Jurkat, Clone E6-1 (cell line): ENCODE data around the gene TOB2. TPM values are rescaled to one million over a fixed set of nuclear protein-coding genes. Genes with fewer than 3 reads are reported as not detected.
A peak's percentile ranks its signal among the peaks of the same experiment; 100 is the strongest.

Experiments used
- DNase-seq: peaks from one replicate; pipeline ENCODE4 v3.0.0-alpha.2; 2011; ENCODE audit warnings: low read depth, low spot score
- H3K4me3 ChIP-seq: 2 replicates; pipeline ENCODE4 v1.5.1; 2011; ENCODE audit warnings: mild to moderate bottlenecking, low read length, control low read depth, moderate library complexity
- polyA plus RNA-seq: library from polyadenylated mRNA; unstranded; fragments of >200 nt; gene quantifications from one replicate; pipeline ENCODE4 v1.2.1, GENCODE V29; 2012; ENCODE audit warnings: missing spikeins; ENCODE audit not compliant: insufficient read length, insufficient read depth

The TOB2 gene
- 9.1 TPM for polyA plus RNA-seq

GRCh38 chr22:41446639-41447434 is at the start of gene TOB2:
TSS of gene TOB2 (minus strand) at chr22:41446801. CDS start at chr22:41437345, 9,456 bp downstream.
- H3K4me3 ChIP-seq: peak within 1 kb of the TSS; percentile 89
- DNase-seq: peak; percentile 95

GRCh38 chr22:41491374-41492100 is 44.9 kb upstream of the TOB2 start:
- H3K4me3 ChIP-seq: no peak overlapping the region
- no peak for DNase-seq

- no peak for DNase-seq
- no peak overlapping the region for H3K4me3 ChIP-seq
Observed at GRCh38 chr22:41488596-41489385, 42.2 kb upstream of the TOB2 start.

- DNase-seq: no peak
- H3K4me3 ChIP-seq: no peak overlapping the region
Observed at GRCh38 chr22:41488076-41488475, 41.5 kb upstream of the TOB2 start.

- H3K4me3 ChIP-seq: no peak overlapping the region
- no peak for DNase-seq
Observed at GRCh38 chr22:41487037-41487935, 40.7 kb upstream of the TOB2 start.

- no peak overlapping the region for H3K4me3 ChIP-seq
- DNase-seq: no peak
Observed at GRCh38 chr22:41485033-41485432, 38.4 kb upstream of the TOB2 start.

GRCh38 chr22:41482319-41482935 is 35.8 kb upstream of the TOB2 start:
- DNase-seq: no peak
- H3K4me3 ChIP-seq: no peak overlapping the region

- no peak overlapping the region for H3K4me3 ChIP-seq
- no peak for DNase-seq
Observed at GRCh38 chr22:41481925-41482318, 35.3 kb upstream of the TOB2 start.

- DNase-seq: no peak
- H3K4me3 ChIP-seq: no peak overlapping the region
Observed at GRCh38 chr22:41481131-41481830, 34.7 kb upstream of the TOB2 start.

- DNase-seq: no peak
- no peak overlapping the region for H3K4me3 ChIP-seq
Observed at GRCh38 chr22:41480397-41480735, 33.8 kb upstream of the TOB2 start.

- no peak for DNase-seq
- no peak overlapping the region for H3K4me3 ChIP-seq
Observed at GRCh38 chr22:41479671-41480396, 33.2 kb upstream of the TOB2 start.

GRCh38 chr22:41478891-41479521 is 32.4 kb upstream of the TOB2 start:
- H3K4me3 ChIP-seq: no peak overlapping the region
- no peak for DNase-seq

- no peak overlapping the region for H3K4me3 ChIP-seq
- DNase-seq: no peak
Observed at GRCh38 chr22:41478473-41478872, 31.9 kb upstream of the TOB2 start.

GRCh38 chr22:41474872-41475451 is 28.4 kb upstream of the TOB2 start:
- DNase-seq: no peak
- H3K4me3 ChIP-seq: no peak overlapping the region

- no peak for DNase-seq
Observed at GRCh38 chr22:41471568-41471967, 25.0 kb upstream of the TOB2 start.

GRCh38 chr22:41470886-41471285 is 24.3 kb upstream of the TOB2 start:
- no peak overlapping the region for H3K4me3 ChIP-seq
- no peak for DNase-seq

More at GRCh38 chr22:41471568-41471967, 25.0 kb upstream of the TOB2 start:
- no peak overlapping the region for H3K4me3 ChIP-seq
